Vagina (tissue), 2 donors: Measurements from ENCODE around the gene ACADL.

Source experiments
- POLR2AphosphoS5 ChIP-seq, 2 donors: sonication (generic); formaldehyde crosslinking; IDR thresholded peaks; one replicate each; pipeline ENCODE4 v1.9.0; 2017; ENCODE audit warnings: antibody characterized with exemption in 2 of 2, mild to moderate bottlenecking in 2 of 2, low read depth in 1 of 2; ENCODE audit not compliant: insufficient read depth in 1 of 2
- TF ChIP-seq, protein P1 (sequence below), 3 experiments: fragments of 450-650 bp in 2 of 3; fragments of 200-600 bp in 1 of 3; sonication (generic) in 1 of 3; IDR thresholded peaks; one replicate each; pipeline ENCODE4 v1.5.1; 2017 to 2019; ENCODE audit warnings: antibody characterized with exemption in 3 of 3, mild to moderate bottlenecking in 2 of 3, moderate library complexity in 2 of 3

- TF ChIP-seq, protein P1, sequence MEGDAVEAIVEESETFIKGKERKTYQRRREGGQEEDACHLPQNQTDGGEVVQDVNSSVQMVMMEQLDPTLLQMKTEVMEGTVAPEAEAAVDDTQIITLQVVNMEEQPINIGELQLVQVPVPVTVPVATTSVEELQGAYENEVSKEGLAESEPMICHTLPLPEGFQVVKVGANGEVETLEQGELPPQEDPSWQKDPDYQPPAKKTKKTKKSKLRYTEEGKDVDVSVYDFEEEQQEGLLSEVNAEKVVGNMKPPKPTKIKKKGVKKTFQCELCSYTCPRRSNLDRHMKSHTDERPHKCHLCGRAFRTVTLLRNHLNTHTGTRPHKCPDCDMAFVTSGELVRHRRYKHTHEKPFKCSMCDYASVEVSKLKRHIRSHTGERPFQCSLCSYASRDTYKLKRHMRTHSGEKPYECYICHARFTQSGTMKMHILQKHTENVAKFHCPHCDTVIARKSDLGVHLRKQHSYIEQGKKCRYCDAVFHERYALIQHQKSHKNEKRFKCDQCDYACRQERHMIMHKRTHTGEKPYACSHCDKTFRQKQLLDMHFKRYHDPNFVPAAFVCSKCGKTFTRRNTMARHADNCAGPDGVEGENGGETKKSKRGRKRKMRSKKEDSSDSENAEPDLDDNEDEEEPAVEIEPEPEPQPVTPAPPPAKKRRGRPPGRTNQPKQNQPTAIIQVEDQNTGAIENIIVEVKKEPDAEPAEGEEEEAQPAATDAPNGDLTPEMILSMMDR (IDR thresholded peaks at IDR 0.05) = no peak
- TF ChIP-seq POLR2AphosphoS5 (IDR thresholded peaks at IDR 0.05; ENCODE audit: insufficient read depth in 1 of 2, low read depth in 1 of 2) = no peak
Observed at GRCh38 chr2:210210185-210210584, 15.1 kb downstream of the ACADL start.
